H1 (cell line): Measurements from ENCODE around the gene SLC25A5. TPM values are rescaled to one million over a fixed set of nuclear protein-coding genes. Genes with fewer than 3 reads are reported as not detected.

ENCODE experiments used
- CTCF ChIA-PET: fragments of 300-600 bp; sonication (Branson Sonifier 250); formaldehyde crosslinking; loops from one replicate; lab custom pipeline; 2021; ENCODE audit not compliant: partially characterized antibody; lab: Charles Lee
- POLR2A ChIA-PET: fragments of 300-600 bp; sonication (Branson Sonifier 250); formaldehyde crosslinking; loops from one replicate; lab custom pipeline; 2021; ENCODE audit warnings: inconsistent platforms; ENCODE audit not compliant: partially characterized antibody; lab: Charles Lee
- DNase-seq, 2 experiments: peaks; one replicate each; pipeline versions ENCODE4 v3.0.0 to v3.0.0-alpha.2; 2010 to 2022; ENCODE audit warnings: low spot score in 2 of 2, low read depth in 1 of 2, mixed read lengths in 1 of 2
- FAIRE-seq: peaks from 2 replicates; lab custom pipeline; 2011; peaks lifted over from hg19 to GRCh38; lab: Jason Lieb, UNC
- H2AFZ ChIP-seq: 2 replicates; pipeline ENCODE4 v1.8.1; 2012; ENCODE audit warnings: low read length, inconsistent platforms
- H2AK5ac ChIP-seq: 2 replicates; pipeline ENCODE4 v1.6.1; 2013; ENCODE audit warnings: low read depth, low read length
- H2BK120ac ChIP-seq: replicated peaks from 2 replicates; pipeline ENCODE3; 2013; ENCODE audit warnings: low read depth, low read length, inconsistent platforms
- H2BK12ac ChIP-seq: 2 replicates; pipeline ENCODE4 v1.6.1; 2013; ENCODE audit warnings: low read depth, low read length
- H2BK15ac ChIP-seq: 2 replicates; pipeline ENCODE4 v1.6.1; 2013; ENCODE audit warnings: low read length
- H2BK20ac ChIP-seq: 2 replicates; pipeline ENCODE4 v1.6.1; 2013; ENCODE audit warnings: low read length
- H2BK5ac ChIP-seq: 2 replicates; pipeline ENCODE4 v1.6.1; 2013; ENCODE audit warnings: low read depth, low read length
- H3K14ac ChIP-seq: 2 replicates; pipeline ENCODE4 v1.6.1; 2013; ENCODE audit warnings: inconsistent platforms; ENCODE audit not compliant: insufficient read length
- H3K18ac ChIP-seq: 2 replicates; pipeline ENCODE4 v1.6.1; 2013; ENCODE audit warnings: low read length; ENCODE audit errors: extremely low read depth
- H3K23ac ChIP-seq: 2 replicates; pipeline ENCODE4 v1.6.1; 2013; ENCODE audit warnings: inconsistent platforms; ENCODE audit not compliant: insufficient read length
- H3K23me2 ChIP-seq: 2 replicates; pipeline ENCODE4 v1.6.1; 2013; ENCODE audit warnings: low read depth, low read length
- H3K27ac ChIP-seq: 2 replicates; pipeline ENCODE4 v1.6.1; 2011; ENCODE audit warnings: low read depth, low read length, inconsistent platforms
- H3K27me3 ChIP-seq, 4 experiments: replicated peaks in 1 of 4; 1 replicate in 1 of 4; 2 replicates in 3 of 4; pipeline versions ENCODE4 v1.6.1 to v1.8.1; 2011 to 2013; ENCODE audit warnings: low read length in 3 of 4, mild to moderate bottlenecking in 3 of 4, inconsistent platforms in 2 of 4, mixed read lengths in 2 of 4, moderate library complexity in 1 of 4; ENCODE audit not compliant: control insufficient read depth in 3 of 4, insufficient read depth in 3 of 4; ENCODE audit errors: extremely low read depth in 1 of 4
- H3K36me3 ChIP-seq, 4 experiments: 2 replicates each; pipeline versions ENCODE4 v1.6.1 to v1.8.1; 2011 to 2013; ENCODE audit warnings: mild to moderate bottlenecking in 4 of 4, low read length in 3 of 4, moderate library complexity in 2 of 4, control low read depth in 1 of 4, inconsistent platforms in 1 of 4; ENCODE audit not compliant: insufficient read depth in 4 of 4, control insufficient read depth in 2 of 4
- H3K4ac ChIP-seq: replicated peaks from 2 replicates; pipeline ENCODE3; 2013; ENCODE audit warnings: low read length, low read depth, mixed read lengths, inconsistent platforms; ENCODE audit not compliant: insufficient read length
- H3K4me1 ChIP-seq, 4 experiments: replicated peaks in 1 of 4; 1 replicate in 1 of 4; 2 replicates in 3 of 4; pipeline versions ENCODE4 v1.6.1 to v1.8.1; 2011 to 2013; ENCODE audit warnings: low read length in 3 of 4, inconsistent platforms in 2 of 4, mixed read lengths in 1 of 4; ENCODE audit not compliant: insufficient read depth in 4 of 4, control insufficient read depth in 3 of 4
- H3K4me2 ChIP-seq, 2 experiments: 2 replicates each; pipeline versions ENCODE4 v1.6.1 to v1.8.1; 2011 to 2013; ENCODE audit warnings: low read depth in 2 of 2, low read length in 2 of 2, control low read depth in 1 of 2, inconsistent platforms in 1 of 2, mild to moderate bottlenecking in 1 of 2; ENCODE audit not compliant: insufficient read depth in 1 of 2
- H3K4me3 ChIP-seq, 4 experiments: fragments of 200-600, 300-600 bp in 1 of 4; sonication (generic), shearing (Covaris generic), sonication (Bioruptor Twin) in 1 of 4; 2 replicates each; pipeline versions ENCODE4 v1.5.1 to v1.8.1; 2011 to 2016; ENCODE audit warnings: low read length in 4 of 4, low read depth in 3 of 4, control low read depth in 2 of 4, inconsistent platforms in 2 of 4, mild to moderate bottlenecking in 2 of 4, mixed read lengths in 1 of 4, moderate library complexity in 1 of 4; ENCODE audit not compliant: insufficient read depth in 2 of 4; ENCODE audit errors: extremely low read depth in 1 of 4
- H3K56ac ChIP-seq: replicated peaks from 2 replicates; pipeline ENCODE3; 2013; ENCODE audit warnings: low read depth, mild to moderate bottlenecking, mixed read lengths, low read length, inconsistent platforms; ENCODE audit not compliant: insufficient read length
- H3K79me1 ChIP-seq: 2 replicates; pipeline ENCODE4 v1.6.1; 2013; ENCODE audit warnings: low read depth, low read length, control low read depth
- H3K79me2 ChIP-seq, 2 experiments: 2 replicates each; pipeline versions ENCODE4 v1.6.1 to v1.8.1; 2012 to 2013; ENCODE audit warnings: low read length in 2 of 2, mild to moderate bottlenecking in 2 of 2, inconsistent platforms in 1 of 2; ENCODE audit not compliant: insufficient read depth in 2 of 2, control insufficient read depth in 1 of 2
- H3K9ac ChIP-seq, 4 experiments: replicated peaks in 1 of 4; 1 replicate in 1 of 4; 2 replicates in 3 of 4; pipeline versions ENCODE4 v1.6.1 to v1.8.1; 2011 to 2013; ENCODE audit warnings: low read depth in 3 of 4, low read length in 3 of 4, control low read depth in 2 of 4, mild to moderate bottlenecking in 2 of 4, moderate library complexity in 2 of 4, inconsistent platforms in 1 of 4; ENCODE audit errors: extremely low read depth in 1 of 4
- H3K9me3 ChIP-seq, 2 experiments: 2 replicates each; pipeline versions ENCODE4 v1.6.1 to v1.8.1; 2012 to 2013; ENCODE audit warnings: mild to moderate bottlenecking in 2 of 2, moderate library complexity in 2 of 2, control low read depth in 1 of 2, inconsistent platforms in 1 of 2, low read depth in 1 of 2, low read length in 1 of 2, mixed read lengths in 1 of 2; ENCODE audit not compliant: insufficient read depth in 2 of 2
- H4K20me1 ChIP-seq, 2 experiments: replicated peaks in 1 of 2; 2 replicates each; pipeline versions ENCODE3 to v1.8.1; 2011 to 2013; ENCODE audit warnings: inconsistent platforms in 2 of 2, low read length in 2 of 2, mild to moderate bottlenecking in 1 of 2; ENCODE audit not compliant: insufficient read depth in 2 of 2, control insufficient read depth in 1 of 2
- H4K5ac ChIP-seq: 2 replicates; pipeline ENCODE4 v1.6.1; 2013; ENCODE audit warnings: low read length, low read depth, mixed read lengths, inconsistent platforms; ENCODE audit not compliant: insufficient read length
- H4K8ac ChIP-seq: 2 replicates; pipeline ENCODE4 v1.8.0; 2013; ENCODE audit warnings: mild to moderate bottlenecking, moderate library complexity, low read length, inconsistent platforms; ENCODE audit not compliant: insufficient read depth; ENCODE audit errors: extremely low read depth
- H4K91ac ChIP-seq: replicated peaks from 2 replicates; pipeline ENCODE3; 2013; ENCODE audit warnings: low read length, mixed read lengths, inconsistent platforms; ENCODE audit not compliant: insufficient read length
- BACH1 ChIP-seq: IDR thresholded peaks from 2 replicates; pipeline ENCODE4 v1.6.1; 2012; ENCODE audit warnings: low read length, improper control_type of control experiment
- CBX8 ChIP-seq: fragments of 300-800, 300-1000 bp; sonication (generic); IDR thresholded peaks from 2 replicates; pipeline ENCODE4 v1.7.1; 2016; ENCODE audit warnings: low read depth, low read length, borderline replicate concordance
- CEBPB ChIP-seq: IDR thresholded peaks from 2 replicates; pipeline ENCODE4 v1.6.1; 2012; ENCODE audit warnings: low read depth, low read length
- CHD2 ChIP-seq: IDR thresholded peaks from 2 replicates; pipeline ENCODE4 v1.6.1; 2012; ENCODE audit warnings: low read length, improper control_type of control experiment
- CREB1 ChIP-seq: IDR thresholded peaks from 2 replicates; pipeline ENCODE4 v1.6.1; 2012; ENCODE audit warnings: inconsistent platforms
- EGR1 ChIP-seq: IDR thresholded peaks from 2 replicates; pipeline ENCODE4 v1.6.1; 2011; ENCODE audit warnings: low read depth, low read length, borderline replicate concordance
- HDAC2 ChIP-seq, 2 experiments: fragments of 300-600 bp in 1 of 2; sonication (generic) in 1 of 2; IDR thresholded peaks; 2 replicates each; pipeline ENCODE4 v1.6.1; 2011 to 2012; ENCODE audit warnings: low read depth in 2 of 2, low read length in 2 of 2, mild to moderate bottlenecking in 2 of 2, moderate library complexity in 2 of 2, borderline replicate concordance in 1 of 2, inconsistent platforms in 1 of 2
- KDM4A ChIP-seq: IDR thresholded peaks from one replicate; pipeline ENCODE4 v1.7.1; 2012; ENCODE audit warnings: low read depth, mild to moderate bottlenecking, moderate library complexity, low read length, inconsistent platforms; ENCODE audit not compliant: severe bottlenecking
- NRF1 ChIP-seq: IDR thresholded peaks from 2 replicates; pipeline ENCODE4 v1.6.1; 2011; ENCODE audit warnings: mild to moderate bottlenecking, low read depth, low read length, improper control_type of control experiment
- RXRA ChIP-seq: IDR thresholded peaks from 2 replicates; pipeline ENCODE4 v1.6.1; 2011; ENCODE audit warnings: low read depth, mild to moderate bottlenecking, low read length, moderate library complexity; ENCODE audit not compliant: insufficient read depth
- SRF ChIP-seq: IDR thresholded peaks from 2 replicates; pipeline ENCODE4 v1.6.1; 2011; ENCODE audit warnings: mild to moderate bottlenecking, low read depth, low read length, moderate library complexity
- TAF7 ChIP-seq: optimal IDR thresholded peaks from 2 replicates; pipeline ENCODE3; 2011; ENCODE audit warnings: low read depth, mild to moderate bottlenecking, inconsistent platforms, low read length, moderate library complexity, borderline replicate concordance
- TCF12 ChIP-seq: IDR thresholded peaks from 2 replicates; pipeline ENCODE4 v1.6.1; 2011; ENCODE audit warnings: low read depth, mild to moderate bottlenecking, low read length
- YY1 ChIP-seq: IDR thresholded peaks from 2 replicates; pipeline ENCODE4 v1.6.1; 2011; ENCODE audit warnings: low read depth, mild to moderate bottlenecking, low read length
- ZNF274 ChIP-seq: IDR thresholded peaks from 2 replicates; pipeline ENCODE4 v1.7.0; 2012; ENCODE audit warnings: low read length, borderline replicate concordance; ENCODE audit errors: extremely low read depth
- WGBS, 2 experiments: shearing (Covaris generic) in 1 of 2; methylation state at CpG; one replicate each; pipeline versions ENCODE4 v1.1.6 to v1.1.7; 2013 to 2015; ENCODE audit warnings: low lambda C conversion rate in 2 of 2, mixed read lengths in 2 of 2, inconsistent platforms in 1 of 2, low coverage in 1 of 2, missing lambda C conversion rate in 1 of 2; ENCODE audit not compliant: insufficient replicate concordance in 2 of 2, insufficient coverage in 1 of 2, insufficient read length in 1 of 2; ENCODE audit errors: extremely low coverage in 1 of 2, missing lambda C conversion rate in 1 of 2; 5-methylcytosine and 5-hydroxymethylcytosine counted together
- polyA plus RNA-seq, 7 experiments: library from polyadenylated mRNA; depleted of rRNA in 3 of 7; stranded (reverse) in 5 of 7; unstranded in 2 of 7; fragments of >200 nt in 5 of 7; fragments of 200-250 nt in 2 of 7; gene quantifications; 1 replicate in 5 of 7; 2 replicates in 1 of 7; 4 replicates in 1 of 7; pipeline versions ENCODE4 v1.2.1 to v1.2.3, GENCODE V29; 2011 to 2013; ENCODE audit warnings: missing spikeins in 2 of 7, mixed read lengths in 2 of 7
- total RNA-seq: library from RNA; stranded (reverse); fragmentation: NEBNext Ultra II Directional; extraction: Animal tissue kit (Norgen Biotek cat#: 25700); gene quantifications from 2 replicates; pipeline ENCODE4 v1.2.1, GENCODE V29; 2021
- TF ChIP-seq, protein P1 (sequence below): IDR thresholded peaks from 2 replicates; pipeline ENCODE4 v1.6.1; 2012; ENCODE audit warnings: inconsistent platforms

SLC25A5 gene
- total and polyA plus RNA-seq, 2 of the 8 experiments (the other 6 are each of a cell fraction or from before 2014, with no cell fraction given): 512 to 727 TPM

DNA sequence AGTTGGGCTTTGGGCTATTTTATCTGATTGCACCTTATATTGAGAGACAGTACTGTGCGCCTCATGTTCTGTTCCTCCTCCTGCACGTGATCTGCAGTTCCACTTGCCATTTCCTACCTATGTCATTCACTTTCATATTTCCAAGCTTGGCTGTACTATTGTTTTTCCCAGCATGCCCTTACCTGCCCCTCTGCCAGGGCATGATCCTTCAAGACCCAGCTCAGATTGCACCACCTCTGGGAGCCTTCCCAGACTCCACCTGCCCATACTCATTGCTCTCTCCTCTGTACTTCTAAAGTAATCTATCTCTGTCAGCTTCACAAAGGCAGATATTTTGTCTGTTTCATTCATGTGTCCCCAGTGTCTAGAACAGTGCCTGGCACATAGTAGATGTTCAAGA is 11.6 kb downstream of the SLC25A5 start:
- CTCF ChIA-PET: interaction anchor here (1.8 to 2.0 kb wide), 2 partner anchors 10 to 33 kb away, joined by 5 to 6 read pairs; no protein-coding TSS in a partner anchor
- 90% methylated on average over 2 of the region's 2 CpGs; no CpG with 5 or more reads in 1 of the 2 experiments for WGBS, 2 experiments
- TF ChIP-seq NRF1: no peak
- no peak for TF ChIP-seq HDAC2 (IDR thresholded peaks at IDR 0.05; ENCODE audit: borderline replicate concordance in 1 of 2, low read depth in 2 of 2, low read length in 2 of 2)
- no peak for TF ChIP-seq CHD2
- TF ChIP-seq YY1: no peak
- no peak for TF ChIP-seq KDM4A
- no peak for TF ChIP-seq EGR1
- TF ChIP-seq, protein P1, sequence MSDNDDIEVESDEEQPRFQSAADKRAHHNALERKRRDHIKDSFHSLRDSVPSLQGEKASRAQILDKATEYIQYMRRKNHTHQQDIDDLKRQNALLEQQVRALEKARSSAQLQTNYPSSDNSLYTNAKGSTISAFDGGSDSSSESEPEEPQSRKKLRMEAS: no peak
- no peak for TF ChIP-seq ZNF274
- TF ChIP-seq RXRA: no peak
- TF ChIP-seq CBX8: no peak
- TF ChIP-seq CEBPB: no peak
- TF ChIP-seq CREB1: no peak
- TF ChIP-seq BACH1: no peak
- no peak for TF ChIP-seq SRF
- TF ChIP-seq TAF7: no peak
- TF ChIP-seq TCF12: no peak

More for the DNA sequence above, 11.6 kb downstream of the SLC25A5 start:
- no peak overlapping the region for H3K56ac ChIP-seq
- H3K14ac ChIP-seq: no peak overlapping the region
- DNase-seq: no peak
- no peak overlapping the region for H2AFZ ChIP-seq
- H3K79me1 ChIP-seq: no peaks in the 10 kb centered on the region
- H2BK20ac ChIP-seq: no peak overlapping the region
- H3K4me2 ChIP-seq: no peak overlapping the region
- no peak overlapping the region for H2BK120ac ChIP-seq
- H3K27ac ChIP-seq: no peak overlapping the region
- no peak overlapping the region for H2AK5ac ChIP-seq
- no peak for FAIRE-seq
- POLR2A ChIA-PET: no interaction called here
- no peak overlapping the region for H3K9ac ChIP-seq
- no peak overlapping the region for H3K18ac ChIP-seq
- H2BK5ac ChIP-seq: no peak overlapping the region
- no peak overlapping the region for H3K4me3 ChIP-seq
- H3K9me3 ChIP-seq: no peaks in the 10 kb centered on the region
- no peak overlapping the region for H3K23ac ChIP-seq
- H3K36me3 ChIP-seq: no peaks in the 10 kb centered on the region
- no peaks in the 10 kb centered on the region; the same call in 1 of the 2 replicates for H3K23me2 ChIP-seq
- no peaks in the 10 kb centered on the region for H3K79me2 ChIP-seq
- H4K5ac ChIP-seq: no peak overlapping the region
- no peak overlapping the region for H4K91ac ChIP-seq
- H2BK15ac ChIP-seq: no peak overlapping the region
- no peaks in the 10 kb centered on the region for H4K20me1 ChIP-seq
- H2BK12ac ChIP-seq: no peak overlapping the region
- no peak overlapping the region for H3K4ac ChIP-seq
- H3K4me1 ChIP-seq: no peaks in the 10 kb centered on the region; a peak in 1 of 7 replicates
- H4K8ac ChIP-seq: no peak overlapping the region
- H3K27me3 ChIP-seq: peaks cover 0 to 10% (median 2%) of the 10 kb centered on the region in 4 experiments; a peak in 1 of 7 replicates
